Stimulated activated CD8-positive, alpha-beta memory T cell treated with anti-CD3 and anti-CD28 coated beads, Interleukin-7, amount 100 ng/mL, for 1 hour (primary cell): Measurements from ENCODE around the gene LRRC10.

Source experiments
- DNase-seq, 2 donors: peaks; one replicate each; pipeline ENCODE4 v3.0.0-alpha.2; 2020; ENCODE audit warnings: low read depth in 2 of 2

LRRC10 gene

DNA sequence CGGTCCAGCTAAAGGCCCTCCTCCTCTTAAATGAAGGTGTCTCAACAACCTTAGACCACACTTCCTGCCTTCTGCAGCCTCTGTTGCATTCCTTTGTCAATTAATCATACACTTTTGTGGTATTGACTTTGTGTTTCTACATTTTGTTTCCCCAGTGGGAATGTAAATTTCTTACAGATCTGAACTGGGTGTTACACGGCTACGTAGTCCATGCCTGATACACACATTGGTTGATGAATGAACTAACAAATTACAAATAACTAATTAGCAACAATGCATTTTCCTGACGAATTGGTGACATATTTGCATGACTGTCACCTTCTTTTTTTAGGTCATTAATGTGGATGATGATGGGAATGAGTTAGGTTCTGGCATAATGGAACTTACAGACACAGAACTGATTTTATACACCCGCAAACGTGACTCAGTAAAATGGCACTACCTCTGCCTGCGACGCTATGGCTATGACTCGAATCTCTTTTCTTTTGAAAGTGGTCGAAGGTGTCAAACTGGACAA lies 40.6 kb downstream of the LRRC10 start:
- DNase-seq, result no peak

DNA sequence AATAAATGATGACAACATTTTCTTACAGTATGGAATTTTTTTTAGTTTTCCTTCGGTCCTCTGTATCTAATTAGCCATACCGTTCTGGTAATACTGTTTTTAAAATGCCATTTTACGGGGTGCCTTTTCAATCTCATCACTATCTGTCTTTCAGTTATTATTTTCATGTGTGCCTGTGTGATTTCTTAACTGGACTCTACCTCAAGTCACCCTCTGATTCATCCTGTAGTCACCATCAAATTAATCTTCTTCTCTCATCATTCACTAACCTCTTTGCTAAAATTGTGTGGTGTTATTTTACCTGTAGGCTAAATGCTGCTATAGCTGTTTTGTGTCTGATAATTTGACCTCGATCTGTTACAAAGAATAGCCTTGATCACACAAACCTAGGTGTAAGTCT lies 41.5 kb downstream of the LRRC10 start:
- DNase-seq, result no peak

DNA sequence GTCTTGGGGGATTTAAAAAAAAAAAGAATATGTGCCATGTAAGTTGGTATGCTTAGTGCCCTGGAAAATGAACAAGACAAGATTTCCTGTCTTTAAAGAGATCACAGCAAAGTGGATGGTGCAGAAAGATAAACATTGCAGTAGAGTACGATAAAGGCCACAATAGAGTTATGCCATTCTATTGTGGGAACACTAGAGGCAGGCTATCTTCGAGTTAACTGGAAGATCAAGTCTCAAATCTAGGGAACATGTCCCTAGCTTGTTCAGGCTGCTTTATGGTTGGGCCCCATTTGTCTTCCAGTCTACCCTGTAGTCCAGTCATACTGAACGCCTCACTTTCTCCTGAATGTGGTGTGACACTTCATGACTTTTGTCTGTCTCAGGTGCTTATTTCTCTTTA lies 44.1 kb downstream of the LRRC10 start:
- no peak for DNase-seq

DNA sequence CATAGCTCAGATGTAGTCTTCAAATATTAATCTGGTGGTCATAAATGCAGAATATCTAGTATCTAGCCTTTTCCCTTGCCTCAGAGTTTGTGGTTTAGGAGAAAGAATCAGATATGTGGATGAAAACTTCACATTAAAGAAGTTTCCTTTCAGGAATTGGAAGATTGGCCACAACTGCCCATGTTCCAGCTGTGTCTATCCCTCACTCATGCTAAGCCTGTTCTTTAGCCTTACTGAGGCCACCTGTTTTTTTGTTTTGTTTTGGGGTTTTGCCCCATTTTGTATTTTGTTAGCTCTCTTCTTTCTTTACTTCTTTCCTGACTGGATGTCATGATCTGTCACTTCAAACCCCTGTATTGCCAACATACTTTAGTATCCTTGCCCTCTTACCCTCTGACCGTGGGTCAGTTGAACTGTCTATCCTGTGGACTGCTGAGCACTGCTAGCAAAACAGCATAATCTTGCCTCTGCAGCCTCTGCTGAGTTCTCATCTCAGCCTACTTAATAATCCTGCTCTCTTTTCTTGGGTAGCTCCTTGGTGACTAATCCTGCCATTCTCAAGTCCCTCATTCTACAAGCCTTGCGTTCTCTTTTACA lies 47.4 kb downstream of the LRRC10 start:
- DNase-seq, result no peak
